ENCODE data around the gene RNASE9.

DNA sequence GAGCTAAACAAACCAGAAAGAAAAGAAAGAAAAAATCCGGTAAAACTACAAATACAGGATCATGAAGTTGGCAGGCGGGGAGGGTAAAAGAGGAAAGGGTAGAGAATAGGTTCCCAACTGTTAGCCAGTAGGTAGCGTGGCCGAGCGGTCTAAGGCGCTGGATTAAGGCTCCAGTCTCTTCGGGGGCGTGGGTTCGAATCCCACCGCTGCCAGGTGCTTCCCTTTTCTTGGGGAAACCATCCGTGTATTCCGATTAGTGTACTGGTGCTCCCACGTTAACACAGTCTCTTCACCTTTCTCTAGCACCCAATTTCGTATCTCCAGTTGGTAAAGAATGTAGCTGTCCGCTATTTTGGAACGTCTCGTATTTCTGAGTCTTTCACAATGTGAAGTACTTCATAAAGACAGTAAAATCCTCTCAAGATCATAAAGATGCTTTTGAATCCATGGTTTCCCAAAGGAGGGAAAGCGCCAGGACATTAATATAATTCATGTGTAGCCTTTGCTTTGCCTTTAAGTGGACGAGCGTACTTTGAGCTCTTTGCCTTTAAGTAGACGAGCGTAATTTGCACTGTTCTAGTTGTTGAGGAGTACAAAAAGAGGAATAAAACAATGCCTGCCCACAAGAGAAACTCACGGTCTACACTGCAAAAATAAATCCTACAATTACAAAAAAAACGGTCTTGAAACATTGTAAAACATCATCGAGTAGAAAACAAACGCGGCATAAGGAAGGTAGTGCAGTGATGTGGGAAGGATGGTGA lies 49.3 kb upstream of the RNASE9 start:
- TF ChIP-seq EP300 (IDR thresholded peaks at IDR 0.05; ENCODE audit: borderline replicate concordance): no peak; the same call in 1 of the 2 replicates
- TF ChIP-seq, protein P1, sequence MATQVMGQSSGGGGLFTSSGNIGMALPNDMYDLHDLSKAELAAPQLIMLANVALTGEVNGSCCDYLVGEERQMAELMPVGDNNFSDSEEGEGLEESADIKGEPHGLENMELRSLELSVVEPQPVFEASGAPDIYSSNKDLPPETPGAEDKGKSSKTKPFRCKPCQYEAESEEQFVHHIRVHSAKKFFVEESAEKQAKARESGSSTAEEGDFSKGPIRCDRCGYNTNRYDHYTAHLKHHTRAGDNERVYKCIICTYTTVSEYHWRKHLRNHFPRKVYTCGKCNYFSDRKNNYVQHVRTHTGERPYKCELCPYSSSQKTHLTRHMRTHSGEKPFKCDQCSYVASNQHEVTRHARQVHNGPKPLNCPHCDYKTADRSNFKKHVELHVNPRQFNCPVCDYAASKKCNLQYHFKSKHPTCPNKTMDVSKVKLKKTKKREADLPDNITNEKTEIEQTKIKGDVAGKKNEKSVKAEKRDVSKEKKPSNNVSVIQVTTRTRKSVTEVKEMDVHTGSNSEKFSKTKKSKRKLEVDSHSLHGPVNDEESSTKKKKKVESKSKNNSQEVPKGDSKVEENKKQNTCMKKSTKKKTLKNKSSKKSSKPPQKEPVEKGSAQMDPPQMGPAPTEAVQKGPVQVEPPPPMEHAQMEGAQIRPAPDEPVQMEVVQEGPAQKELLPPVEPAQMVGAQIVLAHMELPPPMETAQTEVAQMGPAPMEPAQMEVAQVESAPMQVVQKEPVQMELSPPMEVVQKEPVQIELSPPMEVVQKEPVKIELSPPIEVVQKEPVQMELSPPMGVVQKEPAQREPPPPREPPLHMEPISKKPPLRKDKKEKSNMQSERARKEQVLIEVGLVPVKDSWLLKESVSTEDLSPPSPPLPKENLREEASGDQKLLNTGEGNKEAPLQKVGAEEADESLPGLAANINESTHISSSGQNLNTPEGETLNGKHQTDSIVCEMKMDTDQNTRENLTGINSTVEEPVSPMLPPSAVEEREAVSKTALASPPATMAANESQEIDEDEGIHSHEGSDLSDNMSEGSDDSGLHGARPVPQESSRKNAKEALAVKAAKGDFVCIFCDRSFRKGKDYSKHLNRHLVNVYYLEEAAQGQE (IDR thresholded peaks at IDR 0.05; ENCODE audit: low read depth): no peak
- TF ChIP-seq CREB1 (IDR thresholded peaks at IDR 0.05; ENCODE audit: low read depth): no peak
- no peak for TF ChIP-seq TAF1 (IDR thresholded peaks at IDR 0.05; ENCODE audit: low read depth)
- peak; percentile 52; the same call in 1 of the 2 replicates for TF ChIP-seq YY1 (IDR thresholded peaks at IDR 0.05; ENCODE audit: low read depth)
- no peak for TF ChIP-seq RAD21 (IDR thresholded peaks at IDR 0.05; ENCODE audit: low read depth)
- TF ChIP-seq, protein P2, sequence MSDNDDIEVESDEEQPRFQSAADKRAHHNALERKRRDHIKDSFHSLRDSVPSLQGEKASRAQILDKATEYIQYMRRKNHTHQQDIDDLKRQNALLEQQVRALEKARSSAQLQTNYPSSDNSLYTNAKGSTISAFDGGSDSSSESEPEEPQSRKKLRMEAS (IDR thresholded peaks at IDR 0.05): peak; percentile 29; the same call in 1 of the 2 replicates
- no peak for TF ChIP-seq CEBPB (IDR thresholded peaks at IDR 0.05)
- TF ChIP-seq EGR1 (IDR thresholded peaks at IDR 0.05): no peak
- TF ChIP-seq NFIC (IDR thresholded peaks at IDR 0.05): no peak
